ENCODE results near the gene BAZ1B. TPM values are rescaled to one million over a fixed set of nuclear protein-coding genes. Genes with fewer than 3 reads are reported as not detected.
"Not testable (repeated sequence)": the region's sequence is repeated elsewhere in the genome, so short reads cannot be mapped to it uniquely, and the experiment has no call there.

The BAZ1B gene
- total RNA-seq, 1 donor from 2014 or later: 134 TPM

- Mint-ChIP-seq H3K9me3 (no peaks in the 10 kb centered on the region), H3K4me3 (no peak overlapping the region), H3K4me1 (peaks cover 6% of the 10 kb centered on the region), H3K36me3 (ENCODE audit: low read depth) (no peaks in the 10 kb centered on the region), H3K27ac (ENCODE audit: unreplicated experiment) (no peak overlapping the region), H3K27me3 (ENCODE audit: low read depth) (no peaks in the 10 kb centered on the region)
- DNase-seq (ENCODE audit: low read depth, low spot score): no peak
- TF ChIP-seq CTCF (conservative IDR thresholded peaks at IDR 0.05): no peak
Observed at GRCh38 chr7:73418113-73418703, 103.9 kb downstream of the BAZ1B start.

- not testable (repeated sequence) for H3K27ac Mint-ChIP-seq (ENCODE audit: unreplicated experiment); H3K9me3 Mint-ChIP-seq; H3K27me3 Mint-ChIP-seq (ENCODE audit: low read depth); DNase-seq (ENCODE audit: low read depth, low spot score); H3K4me1 Mint-ChIP-seq; H3K36me3 Mint-ChIP-seq (ENCODE audit: low read depth)
- peak overlapping the region; percentile 31 for H3K4me3 Mint-ChIP-seq
Observed at GRCh38 chr7:73410541-73411131, 111.5 kb downstream of the BAZ1B start.

GRCh38 chr7:73404860-73405259 is 117.2 kb downstream of the BAZ1B start:
- H3K36me3 Mint-ChIP-seq (ENCODE audit: low read depth); H3K27me3 Mint-ChIP-seq (ENCODE audit: low read depth); H3K4me3 Mint-ChIP-seq; DNase-seq (ENCODE audit: low read depth, low spot score); H3K27ac Mint-ChIP-seq (ENCODE audit: unreplicated experiment); H3K4me1 Mint-ChIP-seq; H3K9me3 Mint-ChIP-seq: not testable (repeated sequence)

GRCh38 chr7:73399185-73400050 is 122.7 kb downstream of the BAZ1B start:
- H3K27ac Mint-ChIP-seq (ENCODE audit: unreplicated experiment); H3K36me3 Mint-ChIP-seq (ENCODE audit: low read depth); H3K4me3 Mint-ChIP-seq; DNase-seq (ENCODE audit: low read depth, low spot score); H3K27me3 Mint-ChIP-seq (ENCODE audit: low read depth); H3K9me3 Mint-ChIP-seq: not testable (repeated sequence)
- peaks cover 12% of the 10 kb centered on the region for H3K4me1 Mint-ChIP-seq

GRCh38 chr7:73397521-73398281 is 124.4 kb downstream of the BAZ1B start:
- no peak for DNase-seq (ENCODE audit: low read depth, low spot score)
- no peaks in the 10 kb centered on the region for H3K27me3 Mint-ChIP-seq (ENCODE audit: low read depth)
- peak overlapping the region; percentile 68 for H3K4me3 Mint-ChIP-seq
- H3K9me3 Mint-ChIP-seq: no peaks in the 10 kb centered on the region
- no peak for TF ChIP-seq CTCF (conservative IDR thresholded peaks at IDR 0.05)
- H3K27ac Mint-ChIP-seq (ENCODE audit: unreplicated experiment): peak overlapping the region; percentile 60
- peaks cover 12% of the 10 kb centered on the region for H3K4me1 Mint-ChIP-seq
- no peaks in the 10 kb centered on the region for H3K36me3 Mint-ChIP-seq (ENCODE audit: low read depth)

- Mint-ChIP-seq H3K27ac (ENCODE audit: unreplicated experiment) (no peak overlapping the region), H3K4me3 (no peak overlapping the region), H3K4me1 (peaks cover 12% of the 10 kb centered on the region), H3K9me3 (no peaks in the 10 kb centered on the region), H3K36me3 (ENCODE audit: low read depth) (no peaks in the 10 kb centered on the region), H3K27me3 (ENCODE audit: low read depth) (no peaks in the 10 kb centered on the region)
- TF ChIP-seq CTCF (conservative IDR thresholded peaks at IDR 0.05): no peak
- no peak for DNase-seq (ENCODE audit: low read depth, low spot score)
Observed at GRCh38 chr7:73395538-73396503, 126.3 kb downstream of the BAZ1B start.
